ENCODE results near the gene RETNLB. TPM values are rescaled to one million over a fixed set of nuclear protein-coding genes. Genes with fewer than 3 reads are reported as not detected.

RETNLB gene
- total and polyA plus RNA-seq, 2 of the 4 experiments (the other 2 are of a cell fraction): not detected

DNA sequence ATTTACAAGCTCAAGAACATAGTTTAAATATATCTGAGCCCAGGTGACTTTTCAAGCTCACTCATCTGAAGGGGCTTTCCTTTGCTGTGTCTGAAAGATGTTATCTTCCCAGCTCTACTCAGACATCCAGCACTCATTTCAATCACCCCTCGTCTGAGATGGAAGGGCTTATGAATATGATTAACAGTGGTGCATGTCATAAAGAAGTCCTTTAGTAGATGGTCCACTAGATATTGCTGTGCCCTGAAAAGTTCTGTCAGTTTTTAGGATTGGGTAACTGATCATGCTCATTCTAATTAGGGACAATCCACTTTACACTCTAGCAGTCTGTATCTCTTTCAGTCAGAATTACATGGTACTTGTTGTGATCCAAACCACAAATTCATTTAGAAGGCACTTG is 28.3 kb downstream of the RETNLB start:
- no CpG with 5 or more reads among the region's 1 CpG for WGBS, 2 experiments (ENCODE audit: extremely low coverage in 2 of 2, insufficient read length in 1 of 2)
- Histone ChIP-seq H2BK120ac (ENCODE audit: low read depth, low read length) (no peak overlapping the region), H3K79me1 (ENCODE audit: low read depth in 1 of 2, low read length in 2 of 2) (no peaks in the 10 kb centered on the region), H3K9me1 (ENCODE audit: insufficient read depth, low read length) (no peaks in the 10 kb centered on the region), H3K27me3 (ENCODE audit: control insufficient read depth, insufficient read depth, low read length) (no peaks in the 10 kb centered on the region), H3K4me1 (ENCODE audit: control insufficient read depth, insufficient read depth, low read length) (no peaks in the 10 kb centered on the region), H3K56ac (ENCODE audit: extremely low read depth, insufficient read depth, low read length) (no peak overlapping the region), H2AK5ac (ENCODE audit: low read depth, low read length) (no peak overlapping the region), H2BK20ac (ENCODE audit: low read depth, low read length) (no peak overlapping the region), H2AK9ac (replicated peaks; ENCODE audit: low read depth, low read length, poor library complexity) (no peak overlapping the region), H3K27ac (ENCODE audit: insufficient read depth, low read length) (no peak overlapping the region), H3K9me3 (ENCODE audit: control insufficient read depth, insufficient read depth, low read length) (no peaks in the 10 kb centered on the region), H3K14ac (replicated peaks; ENCODE audit: low read depth, low read length) (no peak overlapping the region), H4K20me1 (ENCODE audit: insufficient read depth, low read length) (no peaks in the 10 kb centered on the region), H3K4me3 (ENCODE audit: insufficient read depth, low read depth, low read length) (no peak overlapping the region), H3K9ac (ENCODE audit: low read depth, low read length) (no peak overlapping the region), H2BK15ac (ENCODE audit: low read depth, low read length) (no peak overlapping the region), H3K36me3 (ENCODE audit: control insufficient read depth, insufficient read depth, low read length) (no peaks in the 10 kb centered on the region), H3K4me2 (ENCODE audit: low read depth, low read length) (no peak overlapping the region), H2AFZ (replicated peaks; ENCODE audit: low read length, poor library complexity) (no peak overlapping the region), H3K23ac (ENCODE audit: low read depth, low read length) (no peak overlapping the region), H2BK5ac (ENCODE audit: low read depth, low read length, poor library complexity, severe bottlenecking) (no peak overlapping the region), H4K8ac (ENCODE audit: low read depth in 2 of 2, low read length in 2 of 2) (no peak overlapping the region), H3K4ac (ENCODE audit: low read depth, low read length) (no peak overlapping the region), H4K91ac (ENCODE audit: insufficient read depth, low read depth, low read length) (no peak overlapping the region), H4K5ac (ENCODE audit: low read depth, low read length) (no peak overlapping the region), H3K18ac (ENCODE audit: low read depth, low read length) (no peak overlapping the region)
- CTCF ChIA-PET: no interaction called here
- no peak for ATAC-seq (ENCODE audit: low read depth)
- no TSS peak for BruUV-seq (replicated peaks)
- intact Hi-C loops (cut with micrococcal nuclease): no loop called here
- POLR2A ChIA-PET (ENCODE audit: unreplicated experiment): no interaction called here
- dilution Hi-C loops (cut with HindIII; ENCODE audit: low sequenced_read_pairs, unreplicated experiment): no loop called here
- no peak for TF ChIP-seq RAD21 (IDR thresholded peaks at IDR 0.05; ENCODE audit: low read length)
- no peak for DNase-seq
- in situ Hi-C loops (cut with MboI; ENCODE audit: low sequenced_read_pairs): no loop called here
